NCI-H2029 treated with DMSO at 0.1 percent for 48 hours (cell line): ENCODE measurements around the gene HOXB4.

ENCODE experiments used
- DNase-seq: peaks from one replicate; lab custom pipeline; 2025; lab: John Stamatoyannopoulos, UW

The HOXB4 gene

GRCh38 chr17:48589831-48590606 lies 11.9 kb upstream of the HOXB4 start, which contains the start of gene HOXB3:
HOXB3 (minus strand) TSS chr17:48590241; CDS start chr17:48552474, 37,767 bp downstream.
- DNase-seq, result peak; percentile 40

GRCh38 chr17:48589060-48589830 lies 11.1 kb upstream of the HOXB4 start:
- DNase-seq, result peak; percentile 46

GRCh38 chr17:48588528-48588927 lies 10.4 kb upstream of the HOXB4 start:
- no peak for DNase-seq

GRCh38 chr17:48588074-48588415 lies 9.9 kb upstream of the HOXB4 start:
- DNase-seq, result no peak

GRCh38 chr17:48587276-48588073 lies 9.3 kb upstream of the HOXB4 start:
- DNase-seq, result peak; percentile 89

GRCh38 chr17:48586355-48587258 lies 8.5 kb upstream of the HOXB4 start:
- DNase-seq, result no peak

- DNase-seq, result peak; percentile 48
Measured at GRCh38 chr17:48584223-48584741, 6.1 kb upstream of the HOXB4 start.

- DNase-seq, result peak; percentile 48
Measured at GRCh38 chr17:48583708-48584222, 5.6 kb upstream of the HOXB4 start.

GRCh38 chr17:48582750-48583069 lies 4.6 kb upstream of the HOXB4 start:
- peak; percentile 37 for DNase-seq

GRCh38 chr17:48579760-48580554 lies 1.8 kb upstream of the HOXB4 start:
- DNase-seq, result peak; percentile 42

GRCh38 chr17:48579471-48579759 lies 1.3 kb upstream of the HOXB4 start:
- DNase-seq, result no peak

GRCh38 chr17:48578616-48579470 lies 693 bp upstream of the HOXB4 start:
- peak; percentile 44 for DNase-seq

GRCh38 chr17:48577330-48577945 lies 712 bp downstream of the HOXB4 start:
- DNase-seq, result no peak

GRCh38 chr17:48576479-48577309 lies 1.5 kb downstream of the HOXB4 start:
- no peak for DNase-seq

GRCh38 chr17:48575673-48576478 lies 2.3 kb downstream of the HOXB4 start:
- DNase-seq, result no peak

GRCh38 chr17:48575066-48575582 lies 3.0 kb downstream of the HOXB4 start:
- DNase-seq, result peak; percentile 94

GRCh38 chr17:48574505-48575065 lies 3.6 kb downstream of the HOXB4 start:
- DNase-seq, result no peak
